Medulla oblongata (tissue), 1 donor: ENCODE measurements around the gene SLC6A18.
"Not testable (repeated sequence)": the region's sequence is repeated elsewhere in the genome, so short reads cannot be mapped to it uniquely, and the experiment has no call there.

Experiments used
- DNase-seq: peaks from one replicate; pipeline ENCODE4 v3.0.0-alpha.2; 2015; ENCODE audit errors: extremely low spot score

Gene SLC6A18

GRCh38 chr5:1290956-1291355, 65.8 kb downstream of the SLC6A18 start:
- DNase-seq = not testable (repeated sequence)

DNA sequence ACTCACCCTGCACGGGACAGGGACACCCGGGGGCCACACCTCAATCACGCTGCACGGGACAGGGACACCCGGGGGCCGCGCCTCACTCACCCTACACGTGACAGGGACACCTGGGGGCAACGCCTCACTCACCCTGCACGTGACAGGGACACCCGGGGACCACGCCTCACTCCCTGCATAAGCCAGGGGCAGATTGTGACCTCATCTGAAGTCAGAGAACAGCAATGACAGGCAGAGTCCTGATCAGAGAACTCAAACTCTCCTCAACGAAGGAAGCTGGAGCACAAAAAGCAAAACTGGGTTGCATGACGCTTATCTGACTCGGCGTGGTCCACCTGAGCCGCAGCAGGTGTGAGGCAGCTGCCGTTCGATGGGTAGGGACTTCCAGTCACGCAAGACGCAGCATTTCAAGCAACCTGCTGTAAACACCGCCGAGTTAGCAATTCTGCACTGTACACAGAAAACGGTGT, 66.5 kb downstream of the SLC6A18 start:
- DNase-seq = no peak

DNA sequence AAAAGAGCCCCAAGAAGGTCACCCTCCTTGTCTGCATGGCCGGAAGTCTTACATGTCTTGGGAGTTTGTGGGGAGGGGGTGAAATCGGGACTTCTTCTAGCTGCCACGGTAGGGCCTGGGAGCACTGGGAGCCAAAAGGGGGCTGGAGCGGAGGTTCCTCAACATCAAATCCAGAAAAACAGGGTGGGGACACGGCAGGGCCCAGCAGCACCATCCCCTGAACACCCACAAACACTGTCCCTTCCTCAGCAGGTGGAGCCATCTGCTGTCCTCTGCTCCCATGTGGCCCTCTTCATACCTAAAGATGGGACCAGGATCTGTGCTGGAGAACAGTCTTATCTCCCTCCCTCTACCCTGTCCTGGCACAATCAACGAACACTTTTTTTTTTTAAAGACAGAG, 67.0 kb downstream of the SLC6A18 start:
- no peak for DNase-seq

DNA sequence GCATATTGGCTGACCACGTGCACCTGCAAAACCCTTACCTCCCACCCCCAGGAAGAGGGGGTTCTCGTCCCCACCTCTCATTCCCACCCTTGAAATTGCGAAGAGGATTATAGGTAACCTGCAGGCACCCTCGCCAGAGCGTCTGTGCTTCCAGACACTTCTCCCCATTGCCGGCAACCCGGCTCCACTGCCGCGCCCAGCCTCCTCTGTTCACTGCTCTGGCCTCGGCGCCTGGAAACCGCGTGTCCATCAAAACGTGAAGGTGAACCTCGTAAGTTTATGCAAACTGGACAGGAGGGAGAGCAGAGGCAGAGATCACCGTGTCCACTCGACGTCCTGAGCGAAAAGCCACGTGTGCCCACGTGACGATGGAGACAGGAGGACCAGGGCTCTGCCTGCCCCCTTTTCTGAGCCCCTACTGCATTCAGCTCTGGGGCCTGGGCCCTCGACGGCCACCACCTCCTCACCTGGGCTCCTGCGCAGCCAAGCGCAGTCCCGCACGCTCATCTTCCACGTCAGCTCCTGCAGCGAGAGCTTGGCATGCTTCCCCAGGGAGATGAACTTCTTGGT, 67.8 kb downstream of the SLC6A18 start:
- no peak for DNase-seq

GRCh38 chr5:1293416-1294205, 68.4 kb downstream of the SLC6A18 start:
- DNase-seq = no peak

DNA sequence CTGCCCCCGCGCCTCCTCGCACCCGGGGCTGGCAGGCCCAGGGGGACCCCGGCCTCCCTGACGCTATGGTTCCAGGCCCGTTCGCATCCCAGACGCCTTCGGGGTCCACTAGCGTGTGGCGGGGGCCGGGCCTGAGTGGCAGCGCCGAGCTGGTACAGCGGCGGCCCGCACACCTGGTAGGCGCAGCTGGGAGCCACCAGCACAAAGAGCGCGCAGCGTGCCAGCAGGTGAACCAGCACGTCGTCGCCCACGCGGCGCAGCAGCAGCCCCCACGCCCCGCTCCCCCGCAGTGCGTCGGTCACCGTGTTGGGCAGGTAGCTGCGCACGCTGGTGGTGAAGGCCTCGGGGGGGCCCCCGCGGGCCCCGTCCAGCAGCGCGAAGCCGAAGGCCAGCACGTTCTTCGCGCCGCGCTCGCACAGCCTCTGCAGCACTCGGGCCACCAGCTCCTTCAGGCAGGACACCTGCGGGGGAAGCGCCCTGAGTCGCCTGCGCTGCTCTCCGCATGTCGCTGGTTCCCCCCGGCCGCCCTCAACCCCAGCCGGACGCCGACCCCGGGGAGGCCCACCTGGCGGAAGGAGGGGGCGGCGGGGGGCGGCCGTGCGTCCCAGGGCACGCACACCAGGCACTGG, 69.1 kb downstream of the SLC6A18 start:
- no peak for DNase-seq

DNA sequence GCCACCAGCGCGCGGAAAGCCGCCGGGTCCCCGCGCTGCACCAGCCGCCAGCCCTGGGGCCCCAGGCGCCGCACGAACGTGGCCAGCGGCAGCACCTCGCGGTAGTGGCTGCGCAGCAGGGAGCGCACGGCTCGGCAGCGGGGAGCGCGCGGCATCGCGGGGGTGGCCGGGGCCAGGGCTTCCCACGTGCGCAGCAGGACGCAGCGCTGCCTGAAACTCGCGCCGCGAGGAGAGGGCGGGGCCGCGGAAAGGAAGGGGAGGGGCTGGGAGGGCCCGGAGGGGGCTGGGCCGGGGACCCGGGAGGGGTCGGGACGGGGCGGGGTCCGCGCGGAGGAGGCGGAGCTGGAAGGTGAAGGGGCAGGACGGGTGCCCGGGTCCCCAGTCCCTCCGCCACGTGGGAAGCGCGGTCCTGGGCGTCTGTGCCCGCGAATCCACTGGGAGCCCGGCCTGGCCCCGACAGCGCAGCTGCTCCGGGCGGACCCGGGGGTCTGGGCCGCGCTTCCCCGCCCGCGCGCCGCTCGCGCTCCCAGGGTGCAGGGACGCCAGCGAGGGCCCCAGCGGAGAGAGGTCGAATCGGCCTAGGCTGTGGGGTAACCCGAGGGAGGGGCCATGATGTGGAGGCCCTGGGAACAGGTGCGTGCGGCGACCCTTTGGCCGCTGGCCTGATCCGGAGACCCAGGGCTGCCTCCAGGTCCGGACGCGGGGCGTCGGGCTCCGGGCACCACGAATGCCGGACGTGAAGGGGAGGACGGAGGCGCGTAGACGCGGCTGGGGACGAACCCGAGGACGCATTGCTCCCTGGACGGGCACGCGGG, 69.9 kb downstream of the SLC6A18 start, which contains the start of gene TERT:
Gene TERT (minus strand): TSS at position 234 of the 815 bp plus-strand sequence. CDS start 79 bp downstream, at position 155.
- no peak for DNase-seq

DNA sequence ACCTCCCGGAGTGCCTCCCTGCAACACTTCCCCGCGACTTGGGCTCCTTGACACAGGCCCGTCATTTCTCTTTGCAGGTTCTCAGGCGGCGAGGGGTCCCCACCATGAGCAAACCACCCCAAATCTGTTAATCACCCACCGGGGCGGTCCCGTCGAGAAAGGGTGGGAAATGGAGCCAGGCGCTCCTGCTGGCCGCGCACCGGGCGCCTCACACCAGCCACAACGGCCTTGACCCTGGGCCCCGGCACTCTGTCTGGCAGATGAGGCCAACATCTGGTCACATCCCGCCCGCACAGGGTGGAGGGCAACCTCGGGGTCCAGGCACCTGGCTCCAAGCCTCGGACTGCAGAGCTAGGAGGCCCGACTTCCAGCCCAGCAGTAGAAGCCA, 70.5 kb downstream of the SLC6A18 start:
- DNase-seq = no peak
